Activated naive CD4-positive, alpha-beta T cell treated with anti-CD3 and anti-CD28 coated beads, Interleukin-2, amount 10 ng/mL, durations not matched to agents 7 days and 5 days (primary cell): ENCODE results near the gene ERCC3.
A peak's percentile ranks its signal among the peaks of the same experiment; 100 is the strongest.

Experiments used
- CTCF ChIA-PET: fragments of 350-600 bp; sonication (Branson Sonifier 250); formaldehyde crosslinking; loops from one replicate; lab custom pipeline; 2021; ENCODE audit warnings: antibody characterized with exemption; lab: Charles Lee
- DNase-seq: peaks from one replicate; pipeline ENCODE4 v3.0.0-alpha.2; 2020
- H3K27ac Mint-ChIP-seq: one replicate; pipeline ENCODE4 v1.8.0; 2021; ENCODE audit warnings: mild to moderate bottlenecking, moderate library complexity, mixed read lengths
- H3K27me3 Mint-ChIP-seq: one replicate; pipeline ENCODE4 v1.8.0; 2021; ENCODE audit warnings: mild to moderate bottlenecking, mixed read lengths
- H3K36me3 Mint-ChIP-seq: one replicate; pipeline ENCODE4 v1.8.0; 2021; ENCODE audit warnings: mixed read lengths
- H3K4me1 Mint-ChIP-seq: one replicate; pipeline ENCODE4 v1.8.0; 2021; ENCODE audit warnings: mixed read lengths
- H3K4me3 Mint-ChIP-seq: one replicate; pipeline ENCODE4 v1.8.0; 2021; ENCODE audit warnings: mild to moderate bottlenecking, moderate library complexity, mixed read lengths
- H3K9me3 Mint-ChIP-seq: one replicate; pipeline ENCODE4 v1.8.0; 2021; ENCODE audit warnings: mixed read lengths

Gene ERCC3

DNA sequence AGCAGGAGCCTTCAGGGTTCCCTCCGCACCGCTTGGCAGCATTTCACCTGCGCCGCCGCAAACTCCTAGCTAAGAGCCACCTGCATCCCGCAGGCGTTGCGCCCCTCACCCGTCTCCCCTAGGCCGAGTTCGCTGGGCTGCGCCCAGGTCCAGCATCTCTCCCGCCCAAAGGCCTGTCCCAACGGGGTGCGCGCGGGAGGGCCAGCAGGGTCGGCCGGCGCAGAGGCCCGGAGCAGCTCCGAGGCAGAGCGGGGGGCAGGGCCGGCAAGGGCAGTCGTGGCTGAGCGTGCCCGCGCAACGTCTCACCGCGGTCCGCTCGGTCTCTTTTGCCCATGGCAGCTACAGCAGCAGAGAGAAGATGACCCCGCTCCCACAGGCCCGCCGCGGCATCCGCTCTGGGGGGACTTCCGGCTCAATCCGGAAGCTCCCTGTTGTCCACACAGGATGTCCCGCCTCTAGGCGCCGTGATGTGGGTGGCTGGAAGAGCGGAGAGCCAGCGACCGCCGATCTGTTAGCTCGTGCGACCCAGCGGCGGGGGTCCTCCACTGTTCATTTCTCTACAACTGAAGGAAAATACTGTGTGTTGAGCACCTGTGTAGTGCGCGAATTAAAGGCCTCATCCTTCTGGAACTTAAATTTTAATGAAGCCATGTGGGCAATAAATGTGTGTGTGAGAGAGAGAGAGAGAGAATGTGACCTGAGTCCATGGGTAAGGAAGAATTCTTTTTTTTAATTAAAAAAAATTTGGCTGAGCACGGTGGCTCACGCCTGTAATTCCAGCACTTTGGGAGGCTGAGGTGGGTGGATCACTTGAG is at the start of gene ERCC3:
TSS of gene ERCC3 (minus strand) at position 397 of the 815 bp plus-strand sequence. CDS start at position 334, 63 bp downstream.
- no peaks in the 10 kb centered on the region for H3K9me3 Mint-ChIP-seq
- H3K36me3 Mint-ChIP-seq, result peaks cover 38% of the 10 kb centered on the region
- H3K4me1 Mint-ChIP-seq, result peaks cover 26% of the 10 kb centered on the region
- CTCF ChIA-PET, result interaction anchor here (0.7 to 2.3 kb wide), 4 partner anchors 122 to 346 kb away, joined by 3 to 10 read pairs (median 3); no protein-coding TSS in a partner anchor
- peak; percentile 90 for DNase-seq
- H3K27ac Mint-ChIP-seq, result peak within 1 kb of the TSS; percentile 89
- no peaks in the 10 kb centered on the region for H3K27me3 Mint-ChIP-seq
- H3K4me3 Mint-ChIP-seq, result peak within 1 kb of the TSS; percentile 98

DNA sequence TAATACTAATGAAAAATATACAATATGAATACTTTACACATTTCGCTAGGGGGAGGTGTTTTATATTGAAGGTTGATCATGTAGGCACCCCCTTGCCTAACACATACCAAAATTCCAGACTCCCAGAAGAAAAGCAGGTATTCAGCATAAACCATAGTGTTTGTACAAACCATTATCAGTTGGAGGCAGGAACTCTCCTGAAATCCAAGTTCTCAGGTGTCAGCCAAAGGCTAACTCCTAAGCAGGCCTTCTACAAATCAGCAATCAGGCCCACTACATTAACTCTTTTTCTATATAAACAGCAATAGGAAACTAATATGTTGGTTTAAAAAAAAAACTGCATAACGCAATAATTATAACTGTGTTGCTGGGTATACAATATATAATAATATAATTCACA is 49.3 kb upstream of the ERCC3 start:
- H3K9me3 Mint-ChIP-seq, result no peaks in the 10 kb centered on the region
- CTCF ChIA-PET, result interaction anchor here (1.7 kb wide), 1 partner anchor 14 kb away, joined by 5 read pairs; no protein-coding TSS in a partner anchor
- H3K4me1 Mint-ChIP-seq, result peaks cover 4% of the 10 kb centered on the region
- DNase-seq, result no peak
- H3K4me3 Mint-ChIP-seq, result no peak overlapping the region
- H3K27ac Mint-ChIP-seq, result no peak overlapping the region
- no peaks in the 10 kb centered on the region for H3K27me3 Mint-ChIP-seq
- peaks cover 16% of the 10 kb centered on the region for H3K36me3 Mint-ChIP-seq

DNA sequence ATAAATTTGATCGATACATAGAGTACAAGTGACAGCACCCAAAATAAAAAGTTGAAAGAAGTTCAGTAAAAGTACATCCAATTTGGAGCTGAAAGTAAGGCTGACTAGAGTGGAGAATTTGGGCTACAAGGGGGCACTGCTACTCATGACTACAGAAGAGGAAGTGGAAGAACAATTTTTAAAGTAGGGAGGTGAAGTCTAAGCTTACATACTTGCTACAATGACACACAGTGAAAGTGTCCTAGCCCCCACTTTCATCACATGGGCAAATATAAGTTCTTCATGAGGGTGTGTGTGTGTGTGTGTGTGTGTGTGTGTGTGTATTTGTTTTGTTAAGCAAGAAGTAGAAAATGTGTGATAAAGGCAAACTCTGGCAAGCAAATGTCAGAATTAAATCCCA is 48.2 kb upstream of the ERCC3 start:
- DNase-seq, result no peak
- Mint-ChIP-seq H3K4me3 (no peak overlapping the region), H3K27me3 (no peaks in the 10 kb centered on the region), H3K27ac (no peak overlapping the region), H3K36me3 (peaks cover 22% of the 10 kb centered on the region), H3K9me3 (no peaks in the 10 kb centered on the region), H3K4me1 (no peaks in the 10 kb centered on the region)
- CTCF ChIA-PET, result interaction anchor here (0.9 to 1.7 kb wide), 2 partner anchors 14 to 15 kb away, joined by 3 to 5 read pairs; no protein-coding TSS in a partner anchor

DNA sequence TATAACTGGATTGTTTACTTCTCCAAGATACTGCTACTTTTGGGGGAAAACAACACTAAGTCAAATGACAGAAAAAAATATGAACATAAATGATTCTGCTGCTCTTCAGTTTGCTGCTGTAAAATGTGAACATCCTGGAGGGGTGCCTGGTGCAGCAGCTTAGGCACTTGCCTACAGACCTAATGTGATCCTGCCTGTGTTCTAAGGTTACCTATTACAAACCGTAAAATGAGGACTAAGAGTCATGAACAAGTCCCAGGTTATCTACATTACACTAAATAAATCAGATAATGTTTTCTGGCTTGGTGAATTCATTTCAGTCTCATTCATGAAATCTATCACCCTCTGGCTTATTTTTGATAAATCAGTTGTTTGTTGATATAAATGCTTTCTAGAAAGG is 38.4 kb upstream of the ERCC3 start:
- CTCF ChIA-PET, result interaction anchor here (1.1 kb wide), 1 partner anchor 148 kb away, joined by 3 read pairs; no protein-coding TSS in a partner anchor
- peaks cover 27% of the 10 kb centered on the region for H3K36me3 Mint-ChIP-seq
- H3K27ac Mint-ChIP-seq, result no peak overlapping the region
- no peaks in the 10 kb centered on the region for H3K9me3 Mint-ChIP-seq
- H3K4me1 Mint-ChIP-seq, result peaks cover 2% of the 10 kb centered on the region
- H3K4me3 Mint-ChIP-seq, result no peak overlapping the region
- H3K27me3 Mint-ChIP-seq, result no peaks in the 10 kb centered on the region
- DNase-seq, result no peak

DNA sequence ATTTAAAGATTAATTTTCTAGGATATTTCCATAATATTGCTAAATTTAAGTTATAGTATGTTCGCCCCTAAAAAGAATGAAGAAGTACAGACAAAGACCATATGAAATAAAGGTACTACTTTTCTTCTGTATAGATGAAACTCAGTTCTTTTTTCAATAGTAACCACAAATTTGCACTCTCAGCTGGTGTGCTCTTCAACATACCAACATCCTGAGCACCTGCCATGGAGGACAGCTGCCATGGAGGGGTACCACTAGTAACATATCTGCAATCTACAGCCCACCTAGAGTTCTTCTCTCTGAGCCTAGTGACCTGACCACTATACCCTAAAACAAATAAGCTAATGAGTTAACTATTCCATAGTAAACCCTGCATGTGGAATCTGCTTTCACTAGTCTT is 36.8 kb upstream of the ERCC3 start:
- Mint-ChIP-seq H3K27ac (no peak overlapping the region), H3K4me1 (peaks cover 2% of the 10 kb centered on the region), H3K4me3 (no peak overlapping the region), H3K9me3 (no peaks in the 10 kb centered on the region), H3K36me3 (peaks cover 28% of the 10 kb centered on the region), H3K27me3 (no peaks in the 10 kb centered on the region)
- no peak for DNase-seq
- CTCF ChIA-PET, result interaction anchor here (0.9 kb wide), 1 partner anchor 24 kb away, joined by 5 read pairs; no protein-coding TSS in a partner anchor

DNA sequence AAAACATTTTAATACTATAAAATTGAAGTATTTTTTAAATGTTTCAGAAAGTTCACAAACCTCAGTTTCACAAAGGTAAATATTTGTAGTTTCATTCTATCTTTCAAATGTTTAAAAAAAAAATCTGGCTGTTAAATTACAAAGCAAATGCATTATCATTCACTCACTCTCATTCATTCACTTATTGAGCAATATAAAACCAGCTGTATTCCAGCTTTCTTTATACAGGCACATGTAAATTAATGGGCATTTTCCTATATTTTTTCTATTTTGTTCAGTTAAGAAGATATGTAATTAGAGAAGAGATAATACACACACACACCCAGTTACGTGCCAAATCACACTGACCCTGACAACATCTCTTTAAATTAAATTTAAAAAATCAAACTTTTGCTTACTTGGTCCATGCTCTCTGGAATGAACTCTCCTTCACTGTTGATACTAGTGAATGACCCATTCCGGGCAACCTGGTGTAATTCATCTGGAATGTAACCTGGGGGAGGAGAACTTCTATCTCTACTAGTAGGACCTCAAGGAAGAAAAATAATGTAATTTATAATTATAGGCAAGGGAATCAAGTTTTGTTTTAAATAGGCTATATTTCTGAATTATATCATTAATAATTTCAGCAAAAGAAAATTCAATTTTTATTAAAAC is 32.5 kb upstream of the ERCC3 start:
- no peak overlapping the region for H3K27ac Mint-ChIP-seq
- no peaks in the 10 kb centered on the region for H3K27me3 Mint-ChIP-seq
- no peaks in the 10 kb centered on the region for H3K9me3 Mint-ChIP-seq
- CTCF ChIA-PET, result interaction anchor here (0.7 to 0.8 kb wide), 2 partner anchors 38 to 153 kb away, joined by 3 read pairs; no protein-coding TSS in a partner anchor
- H3K36me3 Mint-ChIP-seq, result peaks cover 26% of the 10 kb centered on the region
- no peak overlapping the region for H3K4me3 Mint-ChIP-seq
- DNase-seq, result no peak
- H3K4me1 Mint-ChIP-seq, result peaks cover 2% of the 10 kb centered on the region

DNA sequence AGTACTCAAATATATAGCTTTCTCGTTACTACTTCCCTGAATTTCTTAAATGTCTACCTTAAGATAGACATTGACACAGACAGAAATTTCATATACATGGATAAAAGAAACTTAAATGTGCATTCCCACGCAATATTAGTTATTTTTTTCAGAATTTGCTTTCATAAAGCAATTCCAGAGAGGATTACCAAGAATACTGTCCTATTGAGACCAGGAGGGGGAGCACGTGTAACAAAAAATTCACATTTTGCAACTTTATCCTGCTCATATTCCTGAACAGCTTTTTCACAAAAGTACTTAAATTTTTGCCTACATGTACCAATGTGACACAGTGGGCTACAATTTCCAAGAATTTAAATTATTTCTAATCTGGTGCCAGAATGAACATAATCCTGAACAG is 30.7 kb upstream of the ERCC3 start:
- CTCF ChIA-PET, result interaction anchor here (1.2 to 1.5 kb wide), 2 partner anchors 9 to 155 kb away, joined by 3 to 12 read pairs; no protein-coding TSS in a partner anchor
- H3K4me1 Mint-ChIP-seq, result no peaks in the 10 kb centered on the region
- no peaks in the 10 kb centered on the region for H3K27me3 Mint-ChIP-seq
- no peak overlapping the region for H3K27ac Mint-ChIP-seq
- H3K4me3 Mint-ChIP-seq, result no peak overlapping the region
- no peak for DNase-seq
- peaks cover 8% of the 10 kb centered on the region for H3K9me3 Mint-ChIP-seq
- H3K36me3 Mint-ChIP-seq, result peaks cover 35% of the 10 kb centered on the region

DNA sequence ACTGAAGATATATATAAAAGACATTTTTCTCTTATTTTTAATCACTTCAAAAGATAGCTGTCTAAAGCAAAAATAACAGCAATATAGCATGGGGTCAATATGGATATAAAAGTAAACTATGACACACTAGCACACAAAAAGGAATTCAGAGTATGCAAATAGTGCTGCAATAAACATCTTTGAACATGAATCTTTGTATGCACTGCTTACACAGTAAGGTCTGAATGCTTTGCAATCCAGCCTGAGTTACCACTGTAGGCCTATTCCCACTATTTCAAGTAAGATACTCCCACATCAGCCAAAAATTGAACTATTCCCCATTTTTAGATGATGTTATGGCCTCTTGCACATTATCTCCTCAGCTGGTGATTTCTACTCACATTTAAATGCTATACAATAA is 27.4 kb upstream of the ERCC3 start:
- no peak overlapping the region for H3K27ac Mint-ChIP-seq
- CTCF ChIA-PET, result no interaction called here

DNA sequence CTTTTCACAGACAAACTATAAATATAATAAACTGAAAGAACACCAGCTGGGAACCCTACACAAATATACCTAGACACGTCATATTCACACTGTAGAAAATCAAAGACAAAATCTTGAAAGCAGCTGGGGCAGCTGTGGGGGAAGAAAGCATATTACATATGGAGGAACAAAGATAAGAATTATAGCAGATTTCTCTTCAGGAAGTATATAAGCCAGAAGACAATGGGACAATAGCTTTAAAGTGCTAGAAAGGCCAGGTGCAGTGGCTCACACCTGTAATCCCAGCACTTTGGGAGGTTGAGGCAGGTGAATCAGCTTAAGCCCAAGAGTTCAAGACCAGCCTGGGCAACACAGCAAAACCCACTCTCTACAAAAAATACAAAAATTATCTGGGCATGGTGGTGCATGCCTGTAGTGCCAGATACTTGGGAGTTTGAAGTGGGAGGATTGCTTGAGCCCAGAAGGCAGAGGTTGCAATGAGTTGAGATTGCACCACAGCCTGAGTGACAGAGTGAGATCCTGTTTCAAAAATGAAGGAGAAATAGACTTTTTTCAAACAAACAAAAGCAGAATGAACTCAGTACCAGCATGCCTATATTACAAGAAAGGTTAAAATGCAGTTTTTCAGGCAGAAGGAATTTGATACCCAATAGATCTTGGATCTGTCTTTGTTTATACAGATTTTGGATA is 26.8 kb upstream of the ERCC3 start:
- Mint-ChIP-seq H3K27ac (no peak overlapping the region), H3K4me1 (no peaks in the 10 kb centered on the region), H3K36me3 (peaks cover 44% of the 10 kb centered on the region), H3K27me3 (no peaks in the 10 kb centered on the region), H3K9me3 (peaks cover 8% of the 10 kb centered on the region), H3K4me3 (no peak overlapping the region)
- CTCF ChIA-PET, result interaction anchor here (1.2 kb wide), 1 partner anchor 159 kb away, joined by 3 read pairs; no protein-coding TSS in a partner anchor
- DNase-seq, result no peak

More for the DNA sequence above, 27.4 kb upstream of the ERCC3 start:
- Mint-ChIP-seq H3K27me3 (no peaks in the 10 kb centered on the region), H3K4me1 (no peaks in the 10 kb centered on the region), H3K4me3 (no peak overlapping the region), H3K9me3 (peaks cover 8% of the 10 kb centered on the region), H3K36me3 (peaks cover 44% of the 10 kb centered on the region)
- DNase-seq, result no peak

DNA sequence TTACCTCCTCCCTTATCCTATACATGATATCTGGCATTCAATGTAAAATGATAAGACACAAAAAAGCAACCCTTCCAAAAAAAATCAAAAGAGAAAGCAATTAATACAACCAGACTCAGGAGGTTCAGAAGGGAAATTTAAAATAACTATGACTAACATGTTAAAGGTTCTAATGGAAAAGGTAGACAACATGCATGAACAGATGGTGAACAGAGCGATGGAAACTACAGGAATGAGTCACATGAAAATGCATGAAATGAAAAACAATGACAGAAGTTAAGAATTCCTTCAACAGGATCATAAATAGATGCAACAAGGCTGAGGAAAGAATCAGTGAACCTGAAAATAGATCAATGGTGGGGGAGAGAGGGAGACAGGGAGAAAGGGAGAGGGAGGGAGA is 26.1 kb upstream of the ERCC3 start:
- CTCF ChIA-PET, result interaction anchor here (1.2 kb wide), 1 partner anchor 159 kb away, joined by 3 read pairs; no protein-coding TSS in a partner anchor
- H3K36me3 Mint-ChIP-seq, result peaks cover 46% of the 10 kb centered on the region
- no peak for DNase-seq
- no peaks in the 10 kb centered on the region for H3K27me3 Mint-ChIP-seq
- no peaks in the 10 kb centered on the region for H3K4me1 Mint-ChIP-seq
- no peak overlapping the region for H3K4me3 Mint-ChIP-seq
- no peak overlapping the region for H3K27ac Mint-ChIP-seq
- peaks cover 8% of the 10 kb centered on the region for H3K9me3 Mint-ChIP-seq

DNA sequence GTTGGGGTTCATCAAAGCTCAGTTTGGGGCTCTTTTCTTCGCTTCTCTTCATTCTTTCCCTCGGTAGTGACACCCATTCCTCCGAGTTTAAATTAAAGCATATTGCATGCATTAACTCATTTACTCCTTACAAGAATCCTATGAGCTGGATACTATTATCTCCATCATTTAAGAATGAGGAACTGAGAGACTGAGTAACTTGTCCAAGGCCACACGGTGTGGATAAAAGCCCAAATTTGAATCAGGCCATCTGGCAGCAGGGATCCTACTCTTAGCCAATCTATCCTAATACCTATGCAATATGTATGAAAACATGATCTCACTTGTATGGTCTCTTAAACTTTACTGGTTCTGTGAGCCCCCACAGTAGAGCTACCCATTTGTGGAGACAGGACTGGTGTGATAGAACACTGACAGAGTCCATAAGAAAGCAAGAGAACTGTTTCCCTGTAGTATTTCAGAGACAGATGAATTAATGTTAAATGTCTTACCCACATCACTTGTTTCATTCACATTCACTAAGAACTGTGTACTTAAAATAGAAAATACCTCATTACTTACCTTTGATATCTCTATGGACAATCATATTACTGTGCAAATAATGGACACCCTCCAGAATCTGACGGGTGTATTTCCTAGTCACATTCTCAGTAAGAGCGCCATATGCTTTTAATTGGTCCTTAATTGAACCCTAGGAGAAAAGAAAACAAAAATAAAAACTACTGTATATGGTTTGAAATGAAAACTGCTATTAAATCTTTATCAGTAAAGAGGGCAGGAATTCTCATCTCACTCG is 20.4 kb upstream of the ERCC3 start:
- Mint-ChIP-seq H3K36me3 (peaks cover 49% of the 10 kb centered on the region), H3K27me3 (no peaks in the 10 kb centered on the region), H3K4me1 (no peaks in the 10 kb centered on the region), H3K4me3 (no peak overlapping the region), H3K27ac (no peak overlapping the region), H3K9me3 (no peaks in the 10 kb centered on the region)
- DNase-seq, result no peak
- CTCF ChIA-PET, result no interaction called here

DNA sequence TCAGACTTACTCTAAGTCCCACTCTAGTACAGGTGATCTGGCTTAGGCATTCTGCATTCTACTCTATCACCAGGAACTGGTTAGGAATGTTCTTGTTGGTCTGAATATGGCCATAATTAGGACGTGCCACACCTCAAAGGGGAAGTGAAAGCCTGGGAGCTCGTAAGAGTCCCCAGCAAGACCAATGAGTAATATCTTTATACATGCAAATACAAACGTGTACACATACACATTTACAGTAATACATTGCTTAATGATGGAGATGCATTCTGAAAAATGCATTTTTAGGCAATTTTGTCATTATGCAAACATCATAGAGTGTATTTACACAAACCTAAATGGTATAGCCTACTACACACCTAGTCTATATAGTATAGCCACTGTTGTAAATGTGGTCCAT is 19.5 kb upstream of the ERCC3 start:
- H3K27me3 Mint-ChIP-seq, result no peaks in the 10 kb centered on the region
- no peaks in the 10 kb centered on the region for H3K4me1 Mint-ChIP-seq
- DNase-seq, result no peak
- H3K9me3 Mint-ChIP-seq, result no peaks in the 10 kb centered on the region
- CTCF ChIA-PET, result no interaction called here
- H3K36me3 Mint-ChIP-seq, result peaks cover 47% of the 10 kb centered on the region
- H3K4me3 Mint-ChIP-seq, result no peak overlapping the region
- H3K27ac Mint-ChIP-seq, result no peak overlapping the region

DNA sequence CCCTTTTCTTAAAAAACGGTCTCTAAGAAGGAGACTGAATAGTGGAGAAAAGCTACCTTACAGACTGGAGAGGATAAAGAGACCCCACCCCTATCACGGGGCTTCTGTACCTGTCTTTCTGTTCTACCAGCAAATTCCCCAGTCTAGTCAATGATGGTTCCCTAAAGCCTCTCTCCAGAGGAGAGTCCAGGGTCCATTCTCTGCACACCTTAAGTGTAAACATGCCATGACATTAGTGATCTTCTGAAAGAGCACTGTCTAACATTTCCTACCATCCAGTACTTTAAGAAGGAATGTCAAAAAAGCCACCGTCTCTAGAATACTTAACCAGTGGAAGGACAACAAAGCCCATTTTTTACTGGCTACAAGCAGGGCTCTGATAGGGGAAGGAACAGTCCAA is 17.0 kb upstream of the ERCC3 start:
- H3K27ac Mint-ChIP-seq, result no peak overlapping the region
- no peaks in the 10 kb centered on the region for H3K27me3 Mint-ChIP-seq
- CTCF ChIA-PET, result no interaction called here
- H3K9me3 Mint-ChIP-seq, result no peaks in the 10 kb centered on the region
- DNase-seq, result no peak
- no peaks in the 10 kb centered on the region for H3K4me1 Mint-ChIP-seq
- H3K4me3 Mint-ChIP-seq, result no peak overlapping the region
- peaks cover 52% of the 10 kb centered on the region for H3K36me3 Mint-ChIP-seq
